ENCODE data around the gene EYS.

The EYS gene

GRCh38 chr6:64054861-64055260 is 1652.2 kb downstream of the EYS start:
- Histone ChIP-seq H3K4me1 (ENCODE audit: insufficient read depth, insufficient read length) (no peaks in the 10 kb centered on the region), H3K9ac (ENCODE audit: insufficient read length, low read depth) (no peak overlapping the region), H3K9me3 (ENCODE audit: insufficient read depth, low read length) (no peaks in the 10 kb centered on the region), H3K4me3 (ENCODE audit: insufficient read length, low read depth) (no peak overlapping the region), H3K36me3 (ENCODE audit: insufficient read depth, insufficient read length, low read length) (no peaks in the 10 kb centered on the region), H3K27me3 (ENCODE audit: insufficient read depth, insufficient read length) (no peaks in the 10 kb centered on the region)
- TF ChIP-seq ZNF274 (IDR thresholded peaks at IDR 0.05; ENCODE audit: low read depth, low read length) = no peak
- TF ChIP-seq SUZ12 (IDR thresholded peaks at IDR 0.05; ENCODE audit: extremely low read depth, insufficient read depth, insufficient read length) = no peak
- TF ChIP-seq YY1 (IDR thresholded peaks at IDR 0.05; ENCODE audit: insufficient read depth, insufficient read length) = no peak
- no peak for DNase-seq (ENCODE audit: low read depth, low spot score)

GRCh38 chr6:64050590-64050989 is 1656.4 kb downstream of the EYS start:
- TF ChIP-seq SUZ12 (IDR thresholded peaks at IDR 0.05; ENCODE audit: extremely low read depth, insufficient read depth, insufficient read length) (no peak), YY1 (IDR thresholded peaks at IDR 0.05; ENCODE audit: insufficient read depth, insufficient read length) (no peak), ZNF274 (IDR thresholded peaks at IDR 0.05; ENCODE audit: low read depth, low read length) (no peak)
- Histone ChIP-seq H3K9me3 (ENCODE audit: insufficient read depth, low read length) (no peaks in the 10 kb centered on the region), H3K27me3 (ENCODE audit: insufficient read depth, insufficient read length) (no peaks in the 10 kb centered on the region), H3K9ac (ENCODE audit: insufficient read length, low read depth) (no peak overlapping the region), H3K4me3 (ENCODE audit: insufficient read length, low read depth) (no peak overlapping the region), H3K4me1 (ENCODE audit: insufficient read depth, insufficient read length) (no peaks in the 10 kb centered on the region), H3K36me3 (ENCODE audit: insufficient read depth, insufficient read length, low read length) (no peaks in the 10 kb centered on the region)
- no peak for DNase-seq (ENCODE audit: low read depth, low spot score)

- no peaks in the 10 kb centered on the region for H3K27me3 ChIP-seq (ENCODE audit: insufficient read depth, insufficient read length)
- no peaks in the 10 kb centered on the region for H3K9me3 ChIP-seq (ENCODE audit: insufficient read depth, low read length)
- no peak for DNase-seq (ENCODE audit: low read depth, low spot score)
- H3K36me3 ChIP-seq (ENCODE audit: insufficient read depth, insufficient read length, low read length) = no peaks in the 10 kb centered on the region
- TF ChIP-seq SUZ12 (IDR thresholded peaks at IDR 0.05; ENCODE audit: extremely low read depth, insufficient read depth, insufficient read length) (no peak), ZNF274 (IDR thresholded peaks at IDR 0.05; ENCODE audit: low read depth, low read length) (no peak), YY1 (IDR thresholded peaks at IDR 0.05; ENCODE audit: insufficient read depth, insufficient read length) (no peak)
- no peaks in the 10 kb centered on the region for H3K4me1 ChIP-seq (ENCODE audit: insufficient read depth, insufficient read length)
- H3K4me3 ChIP-seq (ENCODE audit: insufficient read length, low read depth) = no peak overlapping the region
- no peak overlapping the region for H3K9ac ChIP-seq (ENCODE audit: insufficient read length, low read depth)
Measured at GRCh38 chr6:64049736-64050135, 1657.3 kb downstream of the EYS start.

GRCh38 chr6:64046746-64047208 is 1660.2 kb downstream of the EYS start:
- H3K27me3 ChIP-seq (ENCODE audit: insufficient read depth, insufficient read length) = no peaks in the 10 kb centered on the region
- TF ChIP-seq SUZ12 (IDR thresholded peaks at IDR 0.05; ENCODE audit: extremely low read depth, insufficient read depth, insufficient read length) (no peak), YY1 (IDR thresholded peaks at IDR 0.05; ENCODE audit: insufficient read depth, insufficient read length) (no peak), ZNF274 (IDR thresholded peaks at IDR 0.05; ENCODE audit: low read depth, low read length) (no peak)
- H3K9ac ChIP-seq (ENCODE audit: insufficient read length, low read depth) = no peak overlapping the region
- H3K36me3 ChIP-seq (ENCODE audit: insufficient read depth, insufficient read length, low read length) = no peaks in the 10 kb centered on the region
- H3K9me3 ChIP-seq (ENCODE audit: insufficient read depth, low read length) = no peaks in the 10 kb centered on the region
- no peaks in the 10 kb centered on the region for H3K4me1 ChIP-seq (ENCODE audit: insufficient read depth, insufficient read length)
- H3K4me3 ChIP-seq (ENCODE audit: insufficient read length, low read depth) = no peak overlapping the region
- no peak for DNase-seq (ENCODE audit: low read depth, low spot score)

- no peak overlapping the region for H3K9ac ChIP-seq (ENCODE audit: insufficient read length, low read depth)
- TF ChIP-seq ZNF274 (IDR thresholded peaks at IDR 0.05; ENCODE audit: low read depth, low read length) (no peak), SUZ12 (IDR thresholded peaks at IDR 0.05; ENCODE audit: extremely low read depth, insufficient read depth, insufficient read length) (no peak), YY1 (IDR thresholded peaks at IDR 0.05; ENCODE audit: insufficient read depth, insufficient read length) (no peak)
- H3K27me3 ChIP-seq (ENCODE audit: insufficient read depth, insufficient read length) = no peaks in the 10 kb centered on the region
- H3K9me3 ChIP-seq (ENCODE audit: insufficient read depth, low read length) = no peaks in the 10 kb centered on the region
- H3K4me3 ChIP-seq (ENCODE audit: insufficient read length, low read depth) = no peak overlapping the region
- no peaks in the 10 kb centered on the region for H3K4me1 ChIP-seq (ENCODE audit: insufficient read depth, insufficient read length)
- no peaks in the 10 kb centered on the region for H3K36me3 ChIP-seq (ENCODE audit: insufficient read depth, insufficient read length, low read length)
- no peak for DNase-seq (ENCODE audit: low read depth, low spot score)
Measured at GRCh38 chr6:64041373-64041772, 1665.7 kb downstream of the EYS start.

- H3K9me3 ChIP-seq (ENCODE audit: insufficient read depth, low read length) = no peaks in the 10 kb centered on the region
- no peaks in the 10 kb centered on the region for H3K27me3 ChIP-seq (ENCODE audit: insufficient read depth, insufficient read length)
- H3K4me3 ChIP-seq (ENCODE audit: insufficient read length, low read depth) = no peak overlapping the region
- no peak overlapping the region for H3K9ac ChIP-seq (ENCODE audit: insufficient read length, low read depth)
- TF ChIP-seq YY1 (IDR thresholded peaks at IDR 0.05; ENCODE audit: insufficient read depth, insufficient read length) = no peak
- H3K36me3 ChIP-seq (ENCODE audit: insufficient read depth, insufficient read length, low read length) = no peaks in the 10 kb centered on the region
- H3K4me1 ChIP-seq (ENCODE audit: insufficient read depth, insufficient read length) = no peaks in the 10 kb centered on the region
- no peak for DNase-seq (ENCODE audit: low read depth, low spot score)
Measured at GRCh38 chr6:64040113-64040512, 1666.9 kb downstream of the EYS start.

- H3K36me3 ChIP-seq (ENCODE audit: insufficient read depth, insufficient read length, low read length) = no peaks in the 10 kb centered on the region
- TF ChIP-seq SUZ12 (IDR thresholded peaks at IDR 0.05; ENCODE audit: extremely low read depth, insufficient read depth, insufficient read length) (no peak), YY1 (IDR thresholded peaks at IDR 0.05; ENCODE audit: insufficient read depth, insufficient read length) (no peak), ZNF274 (IDR thresholded peaks at IDR 0.05; ENCODE audit: low read depth, low read length) (no peak)
Measured at GRCh38 chr6:64037427-64037826, 1669.6 kb downstream of the EYS start.

More at GRCh38 chr6:64037427-64037826, 1669.6 kb downstream of the EYS start:
- H3K9ac ChIP-seq (ENCODE audit: insufficient read length, low read depth) = no peak overlapping the region
- no peak for DNase-seq (ENCODE audit: low read depth, low spot score)
- no peaks in the 10 kb centered on the region for H3K27me3 ChIP-seq (ENCODE audit: insufficient read depth, insufficient read length)
- H3K9me3 ChIP-seq (ENCODE audit: insufficient read depth, low read length) = no peaks in the 10 kb centered on the region
- H3K4me3 ChIP-seq (ENCODE audit: insufficient read length, low read depth) = no peak overlapping the region
- H3K4me1 ChIP-seq (ENCODE audit: insufficient read depth, insufficient read length) = no peaks in the 10 kb centered on the region
